Mucosa of descending colon (tissue), 3 donors: ENCODE measurements around the gene PEPD. TPM values are rescaled to one million over a fixed set of nuclear protein-coding genes. Genes with fewer than 3 reads are reported as not detected.

Source experiments
- ATAC-seq: fragments of 200-7000 bp; cut with Tn5 transposase; one replicate; pipeline ENCODE4 v1.9.1; 2020; ENCODE audit warnings: mild to moderate bottlenecking, moderate library complexity
- DNase-seq, 3 donors: peaks; one replicate each; pipeline ENCODE4 v3.0.0-alpha.2; 2020
- H3K36me3 ChIP-seq: fragments of 200-600 bp; one replicate; pipeline ENCODE4 v1.8.0; 2021; ENCODE audit warnings: low read depth, mild to moderate bottlenecking
- H3K4me1 ChIP-seq: fragments of 200-600 bp; one replicate; pipeline ENCODE4 v1.8.0; 2021; ENCODE audit warnings: low read depth, mild to moderate bottlenecking
- H3K4me3 ChIP-seq: fragments of 200-600 bp; one replicate; pipeline ENCODE4 v1.8.0; 2021; ENCODE audit warnings: mild to moderate bottlenecking
- H3K9me3 ChIP-seq: fragments of 200-600 bp; one replicate; pipeline ENCODE4 v1.8.0; 2021; ENCODE audit warnings: mild to moderate bottlenecking
- CTCF ChIP-seq: fragments of 200-600 bp; IDR thresholded peaks from one replicate; pipeline ENCODE4 v1.8.0; 2022; ENCODE audit warnings: antibody characterized with exemption, mild to moderate bottlenecking
- intact Hi-C, 2 donors: fragments of 100-400 bp; cut with DNase I in 1 of 2; cut with micrococcal nuclease in 1 of 2; formaldehyde crosslinking; loops; one replicate each; pipeline versions ENCODE4 v1.11.0 to v1.11.1; 2022; cut with DNase I, micrococcal nuclease
- total RNA-seq, 3 donors: library from RNA; stranded (reverse); fragmentation: NEBNext Ultra II Directional in 2 of 3; extraction: Animal tissue kit (Norgen Biotek cat#: 25700) in 2 of 3; gene quantifications; one replicate each; pipeline versions ENCODE4 v1.2.1 to v1.2.4, GENCODE V29; 2021 to 2023
- donor health status: DM: no; HTN: no; CAD: no; lungs with moderate emphysema.
- donor health status: DM: no; HTN: no; CAD: no.
- donor health status: DM: no; HTN: yes; CAD: no.

The PEPD gene
- total RNA-seq, 3 donors from 2014 or later: 40.4 to 91.5 (median 79.1) TPM

- ATAC-seq (no peak), DNase-seq (peak in 1 of 3 donors; percentile 3)
- no peaks in the 10 kb centered on the region for H3K4me1 ChIP-seq
- no peak for TF ChIP-seq CTCF
- no peaks in the 10 kb centered on the region for H3K9me3 ChIP-seq
- intact Hi-C loops: no loop called here
- H3K4me3 ChIP-seq: no peak overlapping the region
- H3K36me3 ChIP-seq: no peaks in the 10 kb centered on the region
Observed at GRCh38 chr19:33500991-33501390, 20.6 kb downstream of the PEPD start.

GRCh38 chr19:33500586-33500985 is 21.0 kb downstream of the PEPD start:
- ATAC-seq (no peak), DNase-seq (peak in 1 of 3 donors; percentile 9)
- no peaks in the 10 kb centered on the region for H3K36me3 ChIP-seq
- intact Hi-C loops: no loop called here
- TF ChIP-seq CTCF: no peak
- H3K4me1 ChIP-seq: no peaks in the 10 kb centered on the region
- H3K4me3 ChIP-seq: no peak overlapping the region
- H3K9me3 ChIP-seq: no peaks in the 10 kb centered on the region

GRCh38 chr19:33499671-33500506 is 21.7 kb downstream of the PEPD start:
- intact Hi-C loops: no loop called here
- no peaks in the 10 kb centered on the region for H3K36me3 ChIP-seq

GRCh38 chr19:33499248-33499647 is 22.3 kb downstream of the PEPD start:
- ATAC-seq (no peak), DNase-seq (peak in 1 of 3 donors; percentile 0)
- Histone ChIP-seq H3K4me3 (no peak overlapping the region), H3K4me1 (no peaks in the 10 kb centered on the region), H3K9me3 (no peaks in the 10 kb centered on the region), H3K36me3 (no peaks in the 10 kb centered on the region)
- TF ChIP-seq CTCF: no peak
- intact Hi-C loops: no loop called here

More at GRCh38 chr19:33499671-33500506, 21.7 kb downstream of the PEPD start:
- no peak for TF ChIP-seq CTCF
- Histone ChIP-seq H3K4me1 (no peaks in the 10 kb centered on the region), H3K9me3 (no peaks in the 10 kb centered on the region), H3K4me3 (no peak overlapping the region)
- DNase-seq (peak in 2 of 3 donors; percentile 9 to 34), ATAC-seq (no peak)

GRCh38 chr19:33498391-33499000 is 23.1 kb downstream of the PEPD start:
- no peaks in the 10 kb centered on the region for H3K9me3 ChIP-seq
- DNase-seq: peak in 1 of 3 donors; percentile 4
- intact Hi-C loops: no loop called here
- no peak for TF ChIP-seq CTCF
- no peaks in the 10 kb centered on the region for H3K4me1 ChIP-seq
- ATAC-seq: no peak
- no peaks in the 10 kb centered on the region for H3K36me3 ChIP-seq
- no peak overlapping the region for H3K4me3 ChIP-seq
